ENCODE measurements around the gene PCBD2. TPM values are rescaled to one million over a fixed set of nuclear protein-coding genes. Genes with fewer than 3 reads are reported as not detected.
"Not testable (repeated sequence)": the region's sequence is repeated elsewhere in the genome, so short reads cannot be mapped to it uniquely, and the experiment has no call there.

The PCBD2 gene
- total RNA-seq, 1 experiment from 2014 or later = 9.1 TPM

DNA sequence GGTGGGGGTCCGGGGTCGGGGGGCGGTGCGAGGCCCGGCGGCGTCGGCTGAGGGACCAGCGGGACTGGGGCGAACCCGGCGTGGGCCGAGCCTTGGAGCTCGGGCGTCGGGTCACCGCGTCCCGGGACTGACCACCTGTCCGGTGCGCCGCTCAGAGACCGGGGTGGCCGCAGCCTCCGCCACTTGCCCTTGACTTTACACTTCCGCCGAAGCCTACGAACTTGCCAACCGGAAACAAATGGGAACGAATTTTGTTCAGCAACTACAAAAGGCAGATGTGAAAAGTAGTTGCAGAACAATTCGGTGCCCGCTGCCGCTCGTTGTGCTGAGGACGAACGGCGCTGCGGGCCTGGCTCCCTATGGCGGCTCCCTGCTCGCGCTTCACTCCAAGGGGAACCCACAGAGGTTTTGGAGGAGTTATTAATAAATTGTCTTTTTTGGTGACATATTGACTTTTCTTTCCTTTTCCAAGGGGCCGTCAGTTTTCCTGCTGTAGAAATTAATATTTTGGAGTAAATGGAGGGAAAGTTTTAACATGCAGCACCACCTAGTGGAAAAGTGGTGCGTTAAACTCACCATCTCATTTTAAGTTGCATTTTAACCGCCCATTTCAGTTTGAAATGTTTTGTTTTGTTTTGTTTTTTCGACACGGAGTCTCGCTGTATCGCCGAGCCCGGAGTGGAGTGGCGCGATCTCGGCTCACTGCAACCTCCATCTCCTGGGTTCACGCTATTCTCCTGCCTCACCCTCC lies 490 bp downstream of the PCBD2 start:
- peak; percentile 75 for DNase-seq (ENCODE audit: low read depth)

DNA sequence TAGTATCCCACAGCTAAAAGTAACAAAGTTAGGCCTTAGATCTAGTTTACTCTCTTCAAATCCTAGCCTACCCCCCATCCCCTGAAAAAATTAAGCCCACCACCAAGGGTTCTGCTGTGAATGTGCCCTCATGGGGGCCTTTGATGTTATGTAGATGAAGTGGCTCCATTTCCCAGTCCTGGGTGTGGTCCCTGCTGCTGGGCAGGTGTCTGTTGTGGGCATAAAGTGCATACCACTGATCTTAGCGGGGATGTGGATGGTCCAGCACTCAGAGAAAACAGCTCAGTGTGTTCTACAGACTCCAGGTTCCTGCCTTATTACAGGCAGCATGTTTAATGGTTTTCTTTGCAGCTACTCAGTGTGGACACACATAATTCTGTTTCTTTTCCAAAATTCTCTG lies 1.9 kb downstream of the PCBD2 start:
- no peak for DNase-seq (ENCODE audit: low read depth)

DNA sequence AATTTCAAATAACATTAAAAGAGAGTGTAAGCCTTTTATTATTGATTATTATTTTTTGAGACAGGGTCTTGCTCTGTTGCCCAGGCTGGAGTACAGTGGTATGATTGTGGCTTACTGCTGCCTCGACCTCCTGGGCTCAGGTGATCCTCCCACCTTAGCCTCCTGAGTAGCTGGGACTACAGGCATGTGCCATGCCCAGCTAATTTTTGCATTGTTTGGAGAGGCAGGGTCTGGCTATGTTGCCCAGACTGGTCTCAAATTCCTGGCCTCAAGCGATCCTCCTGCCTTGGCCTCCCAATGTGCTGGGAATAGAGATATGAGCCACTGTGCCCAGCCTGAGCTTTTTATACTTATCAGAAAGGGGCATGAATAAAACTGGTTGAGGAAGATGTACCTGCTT lies 5.8 kb downstream of the PCBD2 start:
- not testable (repeated sequence) for DNase-seq (ENCODE audit: low read depth)

DNA sequence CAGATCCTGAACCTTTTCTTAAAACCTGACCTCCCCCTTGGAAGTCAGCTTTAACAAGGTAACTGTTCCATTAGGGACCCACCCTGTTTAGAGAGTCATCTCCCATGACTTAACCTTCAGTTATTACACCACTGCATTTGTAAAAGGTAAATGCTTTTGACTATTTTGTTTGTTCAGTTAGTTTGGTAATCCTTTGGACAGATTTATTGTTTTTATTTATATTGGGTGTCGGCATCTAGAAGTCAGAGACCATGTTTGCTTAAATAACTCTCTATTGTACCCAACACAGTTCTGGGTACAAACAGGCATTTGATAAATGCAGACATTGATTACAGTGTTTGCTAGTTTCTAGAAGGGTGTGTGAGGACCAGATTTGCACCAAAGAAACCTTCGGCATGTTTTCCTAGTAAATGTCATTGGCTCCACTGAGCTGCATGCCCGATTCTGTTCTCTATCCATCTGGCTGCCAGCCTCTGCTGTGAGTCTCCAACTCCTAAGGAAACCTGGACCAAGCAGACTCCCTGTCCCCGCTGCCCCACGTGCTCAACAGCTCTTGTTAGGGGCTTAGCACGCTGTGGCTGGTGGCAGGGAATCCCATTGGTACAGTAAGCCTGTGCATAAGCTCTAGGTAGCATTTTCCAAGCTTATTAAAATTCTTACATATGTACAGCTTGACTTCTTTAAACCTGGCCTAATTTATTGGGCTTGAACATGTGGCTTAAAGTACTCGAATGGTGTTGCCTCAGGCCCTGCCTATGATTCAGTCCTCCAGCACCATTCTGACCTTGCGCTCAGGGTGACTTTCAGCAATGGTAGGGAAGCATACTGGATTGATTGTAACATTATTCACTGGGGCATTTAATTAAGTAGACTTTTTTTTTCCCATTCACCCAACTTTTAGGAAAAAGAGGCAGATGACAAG lies 6.6 kb downstream of the PCBD2 start:
- DNase-seq (ENCODE audit: low read depth) = no peak

DNA sequence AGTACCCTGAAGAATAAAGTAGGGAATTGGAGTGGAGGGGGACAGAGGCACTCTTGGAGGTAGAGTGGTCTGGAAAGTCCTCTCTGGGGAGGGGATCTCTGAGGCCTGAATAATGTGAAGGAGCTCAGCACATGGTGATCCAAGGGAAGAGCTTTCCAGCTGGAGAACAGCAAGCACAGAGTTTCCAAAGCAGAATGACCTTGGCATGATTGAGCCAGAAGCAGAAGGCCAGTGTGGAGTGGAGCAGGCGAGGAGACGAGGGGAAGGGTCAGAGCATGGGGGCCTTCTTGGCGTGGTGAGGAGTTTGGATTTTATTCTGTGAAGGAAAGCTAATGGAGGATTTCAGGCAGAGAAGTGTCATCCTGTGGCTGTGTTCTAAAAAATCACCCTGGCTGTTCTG lies 8.3 kb downstream of the PCBD2 start:
- no peak for DNase-seq (ENCODE audit: low read depth)

DNA sequence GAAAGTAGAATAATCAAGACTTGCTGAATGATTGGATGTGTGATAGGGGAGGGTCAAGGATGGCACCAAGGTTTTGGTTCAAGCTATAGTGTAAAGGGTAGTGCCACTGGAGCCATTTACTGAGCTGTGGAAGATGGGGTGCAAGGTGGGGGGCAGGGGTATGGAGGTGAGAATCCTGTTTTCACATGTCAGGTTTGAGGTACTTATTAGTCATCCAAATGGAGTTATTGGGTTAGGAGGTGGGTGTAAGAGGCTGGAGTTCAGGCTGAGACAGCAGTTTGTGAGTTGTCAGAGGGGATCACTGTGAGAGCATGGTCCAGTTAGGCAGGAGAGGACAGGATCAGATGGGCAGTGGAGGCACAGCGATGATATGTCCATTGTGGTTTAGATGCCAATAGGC lies 8.9 kb downstream of the PCBD2 start:
- DNase-seq (ENCODE audit: low read depth) = no peak

DNA sequence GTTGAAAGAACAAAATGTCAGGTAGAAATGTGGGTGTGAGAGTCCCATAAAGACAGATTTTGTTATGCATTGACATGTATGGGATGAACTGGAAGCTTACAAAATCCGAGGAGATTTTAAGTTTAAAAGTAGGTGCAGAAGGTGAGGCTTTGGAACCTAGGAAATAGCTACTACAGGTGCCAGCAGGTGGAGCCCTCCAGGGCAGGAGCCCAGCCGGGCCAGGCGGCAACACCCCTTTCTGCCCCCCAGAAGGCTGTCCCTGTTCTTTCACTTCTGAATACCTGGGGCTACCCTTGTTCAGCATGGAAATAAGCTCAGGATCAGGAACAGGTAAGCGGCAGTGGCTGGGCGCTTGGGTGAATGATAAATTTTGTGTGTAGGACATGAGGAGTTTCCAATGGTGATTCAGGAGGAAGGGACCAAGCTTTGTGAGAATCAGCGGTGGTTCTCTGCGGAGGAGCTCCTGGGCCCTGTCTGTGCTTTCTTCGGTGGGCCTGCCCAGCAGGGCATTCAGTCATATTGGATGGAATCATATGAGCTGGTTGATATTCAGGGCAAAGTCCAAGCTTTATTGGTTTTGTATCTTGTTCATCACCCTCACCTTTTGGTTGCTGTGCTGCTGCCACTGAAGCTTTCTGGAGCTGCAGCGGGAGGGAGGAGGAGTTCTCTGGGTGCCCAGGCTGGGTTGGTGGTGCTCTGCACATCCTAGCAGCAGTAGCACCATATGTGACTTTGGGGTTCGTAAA lies 12.3 kb downstream of the PCBD2 start:
- DNase-seq (ENCODE audit: low read depth) = no peak

DNA sequence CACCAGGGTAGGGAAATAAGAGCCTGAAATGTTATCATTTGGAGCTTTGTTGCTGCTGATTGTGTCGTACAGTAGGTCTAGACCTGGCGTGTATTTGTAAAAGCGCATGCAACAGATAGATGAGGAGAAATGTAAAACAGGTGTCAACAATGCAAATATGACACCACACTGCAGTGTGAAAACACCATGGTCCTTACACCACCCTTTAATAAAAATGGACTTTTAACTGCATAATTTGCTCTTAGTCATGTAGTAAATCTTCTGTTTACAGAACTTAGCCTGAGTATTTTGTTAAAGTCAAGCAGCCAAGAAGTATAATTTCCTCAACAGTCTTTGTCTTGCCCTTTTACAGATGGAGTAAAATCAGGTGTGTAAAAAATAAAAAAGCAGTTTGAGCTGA lies 13.9 kb downstream of the PCBD2 start:
- no peak for DNase-seq (ENCODE audit: low read depth)

DNA sequence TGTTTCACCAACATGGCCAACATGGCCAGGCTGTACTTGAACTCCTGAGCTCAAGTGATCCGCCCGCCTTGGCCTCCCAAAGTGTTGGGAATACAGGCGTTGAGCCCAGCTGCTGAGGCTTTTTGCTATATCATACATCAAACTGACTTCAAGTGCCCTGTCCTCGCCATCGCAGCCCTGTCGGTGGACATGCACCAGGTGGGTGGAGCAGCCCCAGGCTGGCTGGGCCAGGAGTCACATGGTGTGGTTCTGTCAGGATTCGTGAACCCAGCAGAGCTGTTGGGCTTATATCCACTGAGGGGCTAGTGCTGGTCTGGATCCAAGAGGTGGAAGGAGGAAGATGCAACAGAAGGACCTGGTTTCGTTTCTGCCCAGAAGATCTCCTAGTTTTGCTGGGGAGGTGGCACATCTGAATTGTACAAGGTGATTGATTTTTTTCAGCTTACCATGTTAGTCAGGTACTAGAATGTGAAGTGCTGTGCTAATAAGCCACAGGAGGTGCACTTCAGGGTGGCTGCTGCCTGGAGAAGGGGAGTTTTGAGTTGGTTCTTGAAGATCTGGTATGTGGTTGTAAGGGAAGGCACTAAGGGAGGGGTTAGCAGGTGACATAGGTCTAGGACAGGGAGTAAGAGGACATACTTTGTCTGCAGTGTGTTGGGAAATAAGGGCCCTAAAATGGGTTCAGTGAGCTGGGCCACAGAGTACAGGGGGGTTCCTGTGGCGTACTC lies 16.1 kb downstream of the PCBD2 start:
- no peak for DNase-seq (ENCODE audit: low read depth)

DNA sequence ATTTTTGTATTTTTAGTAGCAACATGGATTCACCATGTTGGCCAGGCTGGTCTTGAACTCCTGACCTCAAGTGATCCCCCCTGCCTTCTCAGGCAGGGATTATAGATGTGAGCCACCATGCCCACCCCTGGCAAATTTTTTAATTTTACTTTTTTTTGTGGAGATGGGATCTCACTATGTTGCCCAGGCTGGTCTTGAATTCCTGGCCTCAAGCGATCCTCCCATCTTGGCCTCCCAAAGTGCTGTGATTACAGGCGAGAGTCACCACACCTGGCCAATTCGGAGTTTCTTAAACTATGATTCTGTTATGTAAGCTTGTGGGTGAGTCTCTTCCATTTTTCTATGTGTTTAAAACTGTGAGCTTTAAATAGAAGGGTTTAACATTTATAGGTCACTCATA lies 27.6 kb downstream of the PCBD2 start:
- DNase-seq (ENCODE audit: low read depth) = no peak

DNA sequence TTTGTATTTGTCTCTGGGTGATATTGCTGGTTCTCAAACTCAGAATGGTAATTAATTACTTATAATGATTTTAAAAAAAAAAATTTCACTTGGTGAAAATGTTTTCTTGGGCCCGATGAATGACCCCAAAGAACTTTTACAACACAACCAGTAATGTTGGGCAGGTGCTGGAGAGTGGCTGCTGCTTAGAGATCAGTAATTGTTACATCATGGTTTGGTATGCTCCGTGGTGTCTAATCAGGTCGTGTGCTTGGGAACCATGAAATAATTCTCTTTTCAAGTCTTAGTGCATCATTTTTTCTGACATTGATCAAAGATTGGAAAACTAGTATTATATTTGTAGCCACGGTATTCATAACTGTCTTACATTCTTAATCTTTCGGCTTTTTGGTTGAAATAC lies 29.3 kb downstream of the PCBD2 start:
- DNase-seq (ENCODE audit: low read depth) = no peak

DNA sequence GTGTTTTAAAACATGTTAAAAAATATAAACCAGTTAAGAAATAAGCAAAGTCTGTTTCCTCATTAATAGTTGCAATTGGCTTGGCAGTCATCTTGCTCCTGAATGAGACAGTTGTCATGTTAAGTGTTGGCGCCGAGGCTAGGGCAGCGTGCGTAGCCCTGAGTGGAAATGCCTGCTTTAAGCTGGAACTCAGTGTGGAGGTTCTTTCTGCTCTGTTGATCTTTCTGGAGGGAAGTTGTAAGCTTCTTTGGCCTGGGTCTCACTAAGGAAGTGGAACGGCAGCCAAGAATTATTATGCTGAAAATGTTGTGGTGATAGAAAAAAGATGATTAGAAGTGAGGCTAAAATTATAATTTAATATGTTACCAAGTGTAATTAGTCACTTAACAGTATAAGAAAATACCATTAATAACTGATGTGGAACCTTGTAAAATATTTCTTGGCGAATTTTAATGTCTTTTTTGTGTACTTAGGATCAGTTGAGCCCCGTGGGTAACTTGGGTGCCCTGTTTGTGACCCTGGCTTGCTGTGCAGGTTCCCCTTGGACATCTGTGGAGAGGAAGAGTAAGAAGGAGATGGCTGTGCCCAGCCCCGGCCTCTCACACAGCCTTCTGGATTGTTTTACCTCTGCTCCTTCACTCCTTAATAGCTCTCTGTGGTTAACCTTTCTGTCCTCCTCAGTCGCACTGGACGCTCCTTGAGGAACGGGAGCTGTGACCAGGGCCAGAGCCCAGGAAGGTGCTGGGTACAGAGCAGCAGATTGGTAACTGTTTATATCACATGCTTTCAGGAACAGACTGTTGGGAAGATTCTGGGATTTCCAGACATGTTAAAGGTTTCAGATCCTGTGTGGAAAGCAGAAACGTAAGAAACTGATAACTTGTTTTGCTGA lies 31.0 kb downstream of the PCBD2 start:
- no peak for DNase-seq (ENCODE audit: low read depth)

DNA sequence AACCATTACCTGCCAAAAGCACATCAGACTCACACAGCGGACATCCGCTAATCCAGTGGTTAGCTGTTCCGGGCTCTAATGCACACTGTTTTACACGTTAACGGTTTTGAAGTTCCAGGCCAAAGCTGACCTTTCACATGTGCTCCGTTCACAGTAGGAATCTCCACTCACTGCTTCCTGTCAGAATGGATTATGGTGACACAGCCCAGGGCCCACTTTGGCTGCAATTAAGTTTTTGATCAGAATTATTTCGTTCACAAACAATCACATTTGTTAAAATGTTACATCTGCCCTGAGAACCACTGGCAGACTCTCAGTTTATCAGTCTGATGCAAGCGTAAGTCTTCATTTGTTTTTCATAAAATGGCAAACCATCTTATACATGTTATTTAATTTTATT lies 32.6 kb downstream of the PCBD2 start:
- DNase-seq (ENCODE audit: low read depth) = no peak

DNA sequence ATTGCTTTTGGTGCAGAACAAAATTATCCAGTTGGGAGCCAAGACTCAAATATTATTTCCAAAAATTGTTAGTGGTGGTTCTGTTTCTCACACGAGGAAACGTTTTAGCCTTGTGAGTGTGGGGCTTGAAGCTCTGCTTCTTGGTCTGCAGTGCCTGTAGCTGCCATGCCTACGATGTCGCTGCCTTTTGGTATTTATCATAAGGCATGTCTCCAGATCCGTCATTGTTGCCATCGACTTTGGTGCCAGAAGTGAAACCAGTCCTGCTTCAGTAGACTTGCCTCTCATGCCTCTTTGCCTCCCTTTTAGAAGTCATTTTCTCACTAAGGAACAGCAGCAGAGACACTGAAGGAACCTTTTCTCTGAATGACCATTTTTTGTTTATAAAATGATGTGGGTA lies 33.1 kb downstream of the PCBD2 start:
- no peak for DNase-seq (ENCODE audit: low read depth)

DNA sequence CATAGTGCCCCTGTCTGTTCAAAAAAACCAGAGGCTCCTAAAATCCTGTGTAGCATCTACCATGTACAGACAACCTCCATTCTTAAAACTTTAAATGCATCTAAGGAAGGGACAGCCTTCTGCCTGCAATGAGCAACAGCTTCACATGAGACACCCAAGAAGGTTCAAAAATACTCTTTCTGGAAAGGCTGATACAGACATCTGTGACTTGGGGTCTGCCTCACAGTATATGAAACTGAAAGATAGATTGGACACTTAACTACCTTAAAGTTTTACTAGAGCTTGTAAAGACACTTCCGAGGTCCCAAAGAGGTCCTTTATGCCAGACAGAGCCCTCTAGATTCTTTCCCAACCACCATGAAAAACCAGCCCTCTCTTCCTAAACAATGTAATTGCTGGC lies 34.6 kb downstream of the PCBD2 start:
- no peak for DNase-seq (ENCODE audit: low read depth)

DNA sequence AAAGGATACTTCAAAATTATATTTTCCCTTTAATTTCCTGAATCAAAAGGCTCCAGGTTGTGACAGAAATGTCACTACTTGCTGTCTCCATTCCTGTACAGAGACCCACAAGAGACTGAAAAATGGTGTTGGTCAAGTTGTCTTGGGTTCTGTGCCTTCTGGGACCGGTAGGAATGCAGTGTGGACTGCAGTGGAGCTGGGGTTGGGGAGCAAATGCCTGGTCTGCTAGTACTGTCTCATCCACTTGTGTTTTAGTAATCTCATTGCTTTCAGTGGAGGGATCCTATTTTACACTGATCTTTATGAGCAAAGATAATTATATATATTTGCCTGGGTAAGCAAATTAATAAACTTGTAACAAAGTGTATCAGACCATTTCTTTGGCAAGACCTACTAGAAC lies 38.6 kb downstream of the PCBD2 start:
- no peak for DNase-seq (ENCODE audit: low read depth)

DNA sequence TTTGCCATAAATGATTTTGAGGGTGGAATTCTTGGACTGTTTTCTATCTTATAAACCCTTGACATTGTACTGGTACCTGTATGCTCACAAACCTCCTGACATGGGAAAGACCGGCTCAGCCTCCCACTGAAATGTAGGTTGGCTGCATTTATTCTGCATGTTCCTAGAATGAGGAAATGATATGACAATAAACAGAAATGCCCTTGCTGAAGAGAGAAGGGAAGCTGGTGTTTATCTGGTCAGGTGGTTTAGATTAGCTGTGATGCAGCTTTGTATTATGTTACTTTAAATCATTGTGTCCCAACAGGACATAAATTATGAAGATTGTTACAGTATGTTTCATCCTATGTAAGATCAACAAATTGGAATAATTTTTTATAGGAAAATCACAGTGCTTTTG lies 39.7 kb downstream of the PCBD2 start:
- DNase-seq (ENCODE audit: low read depth) = no peak

DNA sequence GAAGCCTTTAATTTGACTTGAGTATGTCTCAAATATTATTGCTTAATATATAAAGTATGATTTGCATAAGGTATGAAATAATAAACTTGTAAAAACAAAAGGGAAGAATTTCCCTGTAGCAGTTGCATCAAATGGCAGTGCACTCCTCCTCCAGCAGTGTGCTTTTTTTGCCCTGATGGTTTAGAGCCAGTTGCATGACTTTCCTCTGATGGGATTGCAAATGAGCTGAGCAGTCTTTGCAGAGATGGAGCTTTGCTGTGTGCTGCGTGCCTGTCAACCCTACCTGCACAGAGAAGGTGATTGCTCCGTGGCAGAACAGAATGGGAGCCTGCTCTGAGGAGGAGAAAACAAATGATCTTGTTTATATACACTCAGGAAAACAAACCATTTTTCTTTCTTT lies 40.1 kb downstream of the PCBD2 start:
- no peak for DNase-seq (ENCODE audit: low read depth)

DNA sequence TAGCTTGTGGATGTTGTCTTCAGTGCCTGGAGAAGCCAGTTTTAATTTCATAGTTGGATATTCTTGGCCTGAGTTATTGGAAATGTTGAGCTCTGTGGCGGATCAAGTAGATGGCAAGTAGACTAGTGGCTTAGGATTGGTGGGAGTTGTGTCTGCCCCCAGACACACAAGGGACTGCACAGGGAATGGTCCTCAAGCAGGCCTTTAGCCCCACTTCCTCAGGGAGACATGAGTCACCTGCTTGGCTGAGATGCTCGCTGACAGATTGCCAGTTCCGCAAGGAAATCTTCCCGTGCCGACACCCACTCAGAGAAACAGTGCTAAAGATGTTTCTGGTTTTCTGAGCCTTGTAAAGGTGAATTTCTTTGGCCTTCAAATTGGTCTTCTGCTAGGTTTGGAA lies 44.0 kb downstream of the PCBD2 start:
- DNase-seq (ENCODE audit: low read depth) = peak; percentile 3

DNA sequence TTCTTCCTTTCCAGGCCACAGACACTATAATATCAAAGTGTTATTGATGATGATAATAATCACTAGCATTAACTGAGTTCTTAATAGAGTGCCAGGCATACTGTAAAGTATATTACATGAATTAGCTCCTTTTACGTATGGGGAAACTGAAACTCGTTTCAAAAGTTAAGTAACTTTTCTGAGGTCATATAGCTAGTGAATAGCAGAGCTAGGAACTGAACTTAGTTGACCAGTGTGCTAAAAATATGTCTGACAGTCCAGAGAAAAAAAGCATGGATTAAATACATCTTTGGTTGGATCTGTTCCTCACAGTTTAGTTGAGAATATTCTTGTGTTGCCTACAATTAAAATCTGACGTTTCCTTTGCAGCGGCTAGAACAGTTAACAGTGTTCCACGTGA lies 44.4 kb downstream of the PCBD2 start:
- DNase-seq (ENCODE audit: low read depth) = no peak

Measured in LHCN-M2 (cell line).